Mammary epithelial cell (primary cell): ENCODE measurements around the gene ABCG2.

Experiments
- CTCF ChIP-seq, 2 donors: IDR thresholded peaks in 1 of 2; conservative IDR thresholded peaks in 1 of 2; 2 replicates each; pipeline ENCODE4 v1.5.1; 2011 to 2012; ENCODE audit warnings: inconsistent platforms in 2 of 2, low read length in 2 of 2, mild to moderate bottlenecking in 2 of 2, control low read depth in 1 of 2, low read depth in 1 of 2; ENCODE audit not compliant: insufficient read depth in 1 of 2; ENCODE audit errors: extremely low read depth in 1 of 2
- EZH2 ChIP-seq: IDR thresholded peaks from 2 replicates; pipeline ENCODE4 v1.6.1; 2012; ENCODE audit warnings: low read length, inconsistent platforms, borderline replicate concordance

GRCh38 chr4:88119943-88120342 lies 38.5 kb downstream of the ABCG2 start:
- no peak for TF ChIP-seq CTCF (conservative IDR thresholded peaks at IDR 0.05 in 1 of 2, IDR thresholded peaks at IDR 0.05 in 1 of 2; ENCODE audit: extremely low read depth in 1 of 2, insufficient read depth in 1 of 2, low read depth in 1 of 2, low read length in 2 of 2)
- no peak for TF ChIP-seq EZH2
